GM12801 (cell line): ENCODE data around the gene SCIN.

Source experiments
- CTCF ChIP-seq: IDR thresholded peaks from one replicate; pipeline ENCODE4 v1.5.1; 2011; ENCODE audit warnings: control low read depth; ENCODE audit not compliant: insufficient read length; ENCODE audit errors: extremely low read depth

The SCIN gene

GRCh38 chr7:12570534-12571461 lies at the start of gene SCIN:
Gene SCIN, plus strand, starts transcription at chr7:12570720. Its CDS starts 67 bp downstream, at chr7:12570787.
- no peak for TF ChIP-seq CTCF

GRCh38 chr7:12524794-12525386 lies 45.6 kb upstream of the SCIN start:
- no peak for TF ChIP-seq CTCF

GRCh38 chr7:12529971-12530710 lies 40.4 kb upstream of the SCIN start:
- no peak for TF ChIP-seq CTCF

GRCh38 chr7:12531784-12532183 lies 38.7 kb upstream of the SCIN start:
- TF ChIP-seq CTCF = no peak

- no peak for TF ChIP-seq CTCF
These were observed 36.5 kb upstream of the SCIN start for GRCh38 chr7:12534046-12534445.

GRCh38 chr7:12539681-12540080 lies 30.8 kb upstream of the SCIN start:
- TF ChIP-seq CTCF = no peak

- no peak for TF ChIP-seq CTCF
These were observed 29.7 kb upstream of the SCIN start for GRCh38 chr7:12540850-12541249.
